CD4-positive, alpha-beta T cell treated with Interleukin-17A for 4 hours (primary cell): Measurements from ENCODE around the gene NOP16.

Experiments used
- DNase-seq: peaks from one replicate; pipeline ENCODE4 v3.0.0-alpha.2; 2020; ENCODE audit warnings: mixed read lengths

Gene NOP16

GRCh38 chr5:176355400-176356178, 32.8 kb downstream of the NOP16 start:
- DNase-seq = no peak

- DNase-seq = no peak
These were observed 34.9 kb downstream of the NOP16 start for GRCh38 chr5:176353533-176353932.

DNA sequence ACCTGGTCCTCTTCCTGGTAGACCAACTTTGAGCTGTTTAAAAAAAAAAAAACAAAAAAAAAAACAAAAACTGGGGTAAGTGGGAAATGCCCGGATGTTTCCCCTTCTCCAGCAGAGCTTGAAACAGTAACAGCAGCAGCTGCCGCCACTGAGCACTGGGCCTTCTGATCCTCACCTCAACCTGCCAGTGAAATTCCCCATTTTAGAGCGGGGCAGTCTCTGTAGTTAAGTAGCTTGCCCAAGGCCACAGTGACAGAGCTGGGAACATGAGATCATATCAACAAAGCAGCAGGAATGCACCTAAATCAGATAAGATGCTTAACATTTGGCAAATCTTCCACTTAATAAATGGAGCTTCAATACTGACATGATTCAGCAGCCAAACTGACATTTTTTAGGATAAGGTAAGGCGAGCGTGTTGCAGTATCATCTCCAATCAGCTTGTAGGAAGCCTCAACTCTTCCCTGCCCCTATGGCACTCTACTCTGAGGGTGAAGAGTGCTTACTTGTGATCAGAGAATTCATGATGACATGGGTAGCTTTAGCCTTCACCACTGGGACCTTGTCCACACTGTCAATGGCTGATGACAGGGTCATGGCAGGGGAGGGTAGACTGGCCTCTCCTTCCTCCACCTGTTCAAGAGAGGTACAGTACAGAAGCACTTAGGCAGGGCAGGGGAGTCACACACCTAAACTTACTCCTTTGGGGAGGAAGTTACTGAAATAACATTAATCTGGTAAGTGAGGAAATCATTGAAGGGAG, 36.1 kb downstream of the NOP16 start:
- no peak for DNase-seq

DNA sequence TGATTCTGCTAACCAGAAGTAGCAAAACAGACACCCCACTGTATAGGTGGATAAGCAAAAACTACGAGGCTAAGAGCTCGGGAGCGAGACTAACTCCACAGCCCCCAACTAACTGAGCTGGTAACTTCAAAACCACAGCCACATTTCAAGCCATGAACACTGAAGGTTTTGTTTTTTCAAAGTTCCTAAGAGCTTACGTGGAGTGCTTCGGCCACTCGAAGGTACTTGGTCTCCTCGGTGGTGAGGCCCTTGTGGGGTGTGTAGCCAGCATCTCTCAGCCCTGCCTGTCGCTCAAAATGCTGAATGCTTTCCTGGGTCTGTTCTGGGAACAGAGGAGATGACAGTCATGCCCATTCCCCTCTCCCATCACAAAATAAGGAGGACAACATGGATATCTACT, 38.0 kb downstream of the NOP16 start:
- no peak for DNase-seq

DNA sequence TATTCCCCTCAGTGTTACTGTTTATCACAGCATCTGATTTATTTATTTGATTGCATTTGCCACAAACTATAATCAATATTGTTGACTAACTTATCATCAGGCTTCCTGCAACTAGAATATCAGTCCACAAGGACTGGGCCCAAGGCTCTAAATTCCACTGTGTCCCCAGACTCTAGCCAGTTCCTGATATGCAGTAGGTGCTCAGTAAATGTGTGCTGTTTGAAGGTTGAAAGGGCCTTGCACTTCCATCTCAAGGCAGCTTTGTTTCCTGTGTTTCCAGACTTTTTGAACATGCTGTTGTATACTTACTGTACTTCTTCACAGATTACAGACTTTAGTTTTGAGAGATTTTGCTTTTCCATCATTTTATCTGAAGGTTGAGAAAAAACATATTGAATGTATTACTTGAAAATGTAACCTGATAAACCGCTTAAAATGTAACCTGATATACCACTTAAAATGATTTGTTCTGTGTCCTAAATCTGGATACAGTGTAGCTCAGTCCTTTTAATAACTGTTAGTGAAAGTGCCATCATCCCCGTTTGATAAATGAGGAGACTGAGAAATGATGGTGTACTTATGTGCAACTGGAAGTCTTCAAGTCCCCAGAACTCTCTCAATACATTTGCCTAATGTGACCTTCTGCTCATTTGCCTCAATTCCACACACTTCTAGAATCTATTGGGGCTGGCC, 45.5 kb downstream of the NOP16 start:
- no peak for DNase-seq

DNA sequence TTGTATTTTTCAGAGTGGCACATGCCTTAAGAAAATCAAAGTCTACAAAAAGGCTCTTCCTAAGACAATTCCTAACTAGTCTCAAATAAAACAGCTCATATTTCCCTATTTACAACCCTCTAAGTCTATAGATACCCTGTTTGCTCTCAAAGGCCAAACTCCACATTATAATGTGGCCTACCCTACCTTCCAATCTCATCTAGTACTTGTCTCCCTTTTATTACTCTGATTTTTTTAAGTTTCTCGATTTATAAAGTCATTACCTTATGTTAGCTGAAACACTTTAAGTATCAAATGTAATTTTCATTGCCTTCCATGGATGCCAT, 46.3 kb downstream of the NOP16 start:
- no peak for DNase-seq

DNA sequence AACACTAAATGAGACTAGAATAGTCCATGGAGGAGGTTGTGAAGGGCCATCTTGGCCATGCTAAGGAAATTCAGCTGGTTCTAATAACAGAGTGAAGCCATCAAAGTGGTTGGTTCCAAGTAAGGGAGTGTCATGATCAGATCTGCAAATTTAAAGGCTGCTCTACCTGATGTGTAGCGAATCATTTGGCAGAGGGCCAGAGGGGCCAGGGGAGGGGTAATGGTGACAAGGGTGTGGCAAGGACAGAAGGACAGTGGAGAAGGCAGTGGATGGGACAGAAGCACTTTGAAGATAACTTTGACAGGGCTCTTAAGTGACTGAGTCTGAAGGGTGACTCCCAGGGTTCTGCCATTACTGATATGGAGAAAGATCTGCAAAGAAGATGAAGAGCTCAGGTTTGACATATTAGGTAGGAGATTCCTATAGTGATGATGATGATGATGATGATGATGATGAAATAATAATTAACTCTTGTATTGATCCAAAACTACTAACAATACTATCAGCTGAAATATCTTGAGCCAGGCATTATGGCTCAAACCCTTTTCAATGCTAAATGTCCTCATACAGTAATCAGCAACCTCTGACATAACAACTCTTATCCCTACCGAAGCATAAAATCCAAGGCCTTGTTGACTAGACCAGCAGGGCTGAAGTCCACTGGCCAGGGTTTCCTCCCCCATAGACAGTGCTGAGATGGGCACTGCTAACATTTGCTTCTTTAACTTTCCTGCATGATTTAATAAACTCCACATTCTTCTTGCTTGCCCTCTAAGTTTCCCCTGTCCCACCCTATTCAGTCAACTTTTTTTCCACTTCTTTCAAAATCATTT, 46.9 kb downstream of the NOP16 start:
- no peak for DNase-seq

- DNase-seq = no peak
These were observed 49.1 kb downstream of the NOP16 start for GRCh38 chr5:176339304-176339703.

DNA sequence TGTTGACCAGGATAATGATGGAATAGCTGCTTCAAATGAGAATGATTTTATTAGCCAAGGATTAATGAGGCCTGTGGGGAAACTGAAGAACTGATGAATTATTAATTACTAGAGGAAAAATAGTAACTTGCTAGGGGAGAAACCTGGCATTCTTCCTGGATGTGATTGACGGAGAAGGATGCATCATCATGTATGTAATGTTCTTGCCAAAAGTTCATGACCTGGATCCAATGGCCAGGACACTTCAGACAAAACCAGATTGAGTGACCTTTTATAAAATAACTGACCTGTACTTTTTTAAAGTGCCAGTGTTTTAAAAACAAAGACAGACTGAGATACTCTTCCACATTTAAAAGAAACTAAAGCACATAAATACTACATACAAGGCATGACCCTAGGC, 50.5 kb downstream of the NOP16 start:
- no peak for DNase-seq

- no peak for DNase-seq
These were observed 54.2 kb downstream of the NOP16 start for GRCh38 chr5:176334031-176334770.
